ENCODE measurements around the gene ZWILCH.
A peak's percentile ranks its signal among the peaks of the same experiment; 100 is the strongest.
"Not testable (repeated sequence)": the region's sequence is repeated elsewhere in the genome, so short reads cannot be mapped to it uniquely, and the experiment has no call there.

ZWILCH gene

DNA sequence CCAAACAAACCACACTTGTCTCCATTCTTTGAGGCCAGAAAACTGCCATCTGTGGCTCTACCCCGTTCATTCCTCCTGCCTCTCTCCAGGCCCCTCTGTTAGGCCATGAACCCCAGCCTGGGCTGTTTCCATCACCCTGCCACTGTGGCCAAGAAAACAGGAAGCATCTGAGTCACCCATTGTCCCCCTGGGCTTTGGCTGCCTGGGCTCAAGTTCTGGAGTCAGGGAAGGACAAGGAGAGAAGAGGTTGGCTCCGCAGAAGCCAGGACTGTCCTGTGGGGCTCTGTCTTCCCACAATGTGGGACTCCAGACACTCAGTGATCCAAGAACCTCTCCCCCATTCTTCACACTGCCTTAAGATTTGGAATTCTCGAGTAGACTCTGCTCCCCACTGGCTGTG lies 75.5 kb downstream of the ZWILCH start:
- no peaks in the 10 kb centered on the region for H3K79me2 ChIP-seq (ENCODE audit: control insufficient read depth, insufficient read depth, low read length, unreplicated experiment)
- H3K27me3 ChIP-seq (ENCODE audit: insufficient read depth, low read length) = no peaks in the 10 kb centered on the region
- no peak overlapping the region for H3K4me3 ChIP-seq (ENCODE audit: low read depth, low read length)
- peak overlapping the region; percentile 8; the same call in 1 of the 2 replicates for H3K27ac ChIP-seq (ENCODE audit: low read depth, low read length)
- H2AFZ ChIP-seq (ENCODE audit: low read length, unreplicated experiment) = peak overlapping the region; percentile 36
- no peaks in the 10 kb centered on the region for H3K36me3 ChIP-seq (ENCODE audit: insufficient read depth, low read length)
- peaks cover 29% of the 10 kb centered on the region for H3K4me1 ChIP-seq (ENCODE audit: control insufficient read depth, insufficient read depth, low read length, unreplicated experiment)

DNA sequence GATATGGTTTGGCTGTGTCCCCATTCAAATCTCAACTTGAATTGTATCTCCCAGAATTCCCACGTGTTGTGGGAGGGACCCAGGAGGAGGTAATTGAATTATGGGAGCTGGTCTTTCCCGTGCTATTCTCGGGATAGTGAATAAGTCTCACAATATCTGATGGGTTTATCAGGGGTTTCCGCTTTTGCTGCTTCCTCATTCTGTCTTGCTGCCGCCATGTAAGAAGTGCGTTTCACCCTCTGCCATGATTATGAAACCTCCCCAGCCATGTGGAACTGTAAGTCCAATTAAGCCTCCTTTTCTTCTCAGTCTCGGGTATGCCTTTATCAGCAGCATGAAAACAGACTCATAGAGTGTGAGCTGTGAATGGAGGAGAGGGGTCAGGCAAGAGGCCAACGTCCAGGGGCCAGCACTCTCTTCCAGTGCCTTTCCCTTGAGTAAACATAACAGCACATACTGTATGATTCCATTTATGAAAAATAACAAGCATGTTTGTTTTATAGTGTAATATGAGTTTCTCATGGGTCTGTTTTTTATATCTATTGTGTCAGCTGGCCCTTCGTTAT lies 76.9 kb downstream of the ZWILCH start:
- Histone ChIP-seq H3K4me3 (ENCODE audit: low read depth, low read length) (no peak overlapping the region), H3K27me3 (ENCODE audit: insufficient read depth, low read length) (no peaks in the 10 kb centered on the region), H3K4me1 (ENCODE audit: control insufficient read depth, insufficient read depth, low read length, unreplicated experiment) (peaks cover 29% of the 10 kb centered on the region), H3K27ac (ENCODE audit: low read depth, low read length) (no peak overlapping the region), H2AFZ (ENCODE audit: low read length, unreplicated experiment) (no peak overlapping the region), H3K36me3 (ENCODE audit: insufficient read depth, low read length) (no peaks in the 10 kb centered on the region), H3K79me2 (ENCODE audit: control insufficient read depth, insufficient read depth, low read length, unreplicated experiment) (no peaks in the 10 kb centered on the region)

DNA sequence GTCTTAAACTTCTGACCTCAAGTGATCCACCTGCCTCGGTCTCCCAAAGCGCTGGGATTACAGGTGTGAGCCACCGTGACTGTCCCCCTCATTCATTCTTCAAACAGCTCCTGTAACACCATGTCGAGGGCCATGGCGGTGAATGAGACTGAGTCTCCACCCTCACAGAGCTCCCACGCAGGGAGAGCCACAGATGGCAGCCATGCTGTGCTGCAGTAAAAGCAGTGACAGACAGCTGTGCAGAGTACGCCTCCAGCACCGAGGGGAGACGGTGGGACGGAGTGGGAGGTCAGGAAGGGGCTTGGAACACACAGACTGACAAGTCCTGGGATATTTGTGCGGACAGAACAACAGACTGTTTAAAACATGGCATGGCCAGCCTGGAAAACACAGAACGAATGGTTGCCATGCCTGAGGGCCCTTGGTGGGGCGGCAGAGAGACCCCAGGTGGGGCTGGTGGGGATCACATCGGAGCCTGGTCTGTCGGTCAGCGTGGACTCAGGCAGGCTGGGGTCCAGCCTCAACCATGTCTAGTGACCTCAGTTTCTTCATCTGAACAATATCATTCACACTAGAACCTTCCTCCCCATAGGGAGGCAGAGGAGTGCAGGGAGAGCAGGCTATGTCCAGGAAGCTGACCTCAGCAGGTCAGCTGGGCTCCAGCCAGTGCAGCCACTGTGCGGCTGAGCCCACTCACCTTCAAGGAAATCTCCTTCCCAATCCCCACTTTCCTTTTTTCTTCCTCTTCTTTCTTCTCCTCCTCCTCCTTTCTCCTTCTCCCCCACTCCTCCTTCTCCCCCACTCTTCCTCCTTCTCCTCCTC lies 81.2 kb downstream of the ZWILCH start:
- Histone ChIP-seq H3K4me3 (ENCODE audit: low read depth, low read length) (no peak overlapping the region), H3K36me3 (ENCODE audit: insufficient read depth, low read length) (no peaks in the 10 kb centered on the region), H3K79me2 (ENCODE audit: control insufficient read depth, insufficient read depth, low read length, unreplicated experiment) (no peaks in the 10 kb centered on the region), H2AFZ (ENCODE audit: low read length, unreplicated experiment) (no peak overlapping the region), H3K27me3 (ENCODE audit: insufficient read depth, low read length) (peaks cover 3% of the 10 kb centered on the region; the same call in 1 of the 2 replicates), H3K27ac (ENCODE audit: low read depth, low read length) (no peak overlapping the region), H3K4me1 (ENCODE audit: control insufficient read depth, insufficient read depth, low read length, unreplicated experiment) (peaks cover 4% of the 10 kb centered on the region)

DNA sequence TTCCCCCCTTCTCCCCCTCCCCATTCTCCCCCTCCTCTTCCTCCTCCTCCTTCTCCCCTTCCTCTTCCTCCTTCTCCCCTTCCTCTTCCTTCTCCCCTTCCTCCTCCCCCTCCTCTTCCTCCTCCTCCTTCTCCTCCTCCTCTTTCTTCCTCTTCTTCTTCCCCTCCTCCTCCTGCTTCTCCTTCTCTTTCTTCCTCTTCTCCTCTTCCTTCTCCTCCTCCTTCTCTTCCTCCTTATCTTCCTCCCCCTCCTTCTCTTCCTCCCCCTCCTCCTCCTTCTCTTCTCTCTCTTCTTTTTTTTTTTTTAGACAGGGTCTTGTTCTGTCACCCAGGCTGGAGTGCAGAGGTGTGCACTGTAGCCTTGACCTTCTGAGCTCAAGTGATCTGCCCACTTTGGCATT lies 81.9 kb downstream of the ZWILCH start:
- no peak overlapping the region for H2AFZ ChIP-seq (ENCODE audit: low read length, unreplicated experiment)
- H3K27me3 ChIP-seq (ENCODE audit: insufficient read depth, low read length) = peaks cover 3% of the 10 kb centered on the region; the same call in 1 of the 2 replicates
- no peaks in the 10 kb centered on the region for H3K79me2 ChIP-seq (ENCODE audit: control insufficient read depth, insufficient read depth, low read length, unreplicated experiment)
- H3K4me1 ChIP-seq (ENCODE audit: control insufficient read depth, insufficient read depth, low read length, unreplicated experiment) = peaks cover 2% of the 10 kb centered on the region
- H3K4me3 ChIP-seq (ENCODE audit: low read depth, low read length) = no peak overlapping the region
- no peak overlapping the region for H3K27ac ChIP-seq (ENCODE audit: low read depth, low read length)
- no peaks in the 10 kb centered on the region for H3K36me3 ChIP-seq (ENCODE audit: insufficient read depth, low read length)

DNA sequence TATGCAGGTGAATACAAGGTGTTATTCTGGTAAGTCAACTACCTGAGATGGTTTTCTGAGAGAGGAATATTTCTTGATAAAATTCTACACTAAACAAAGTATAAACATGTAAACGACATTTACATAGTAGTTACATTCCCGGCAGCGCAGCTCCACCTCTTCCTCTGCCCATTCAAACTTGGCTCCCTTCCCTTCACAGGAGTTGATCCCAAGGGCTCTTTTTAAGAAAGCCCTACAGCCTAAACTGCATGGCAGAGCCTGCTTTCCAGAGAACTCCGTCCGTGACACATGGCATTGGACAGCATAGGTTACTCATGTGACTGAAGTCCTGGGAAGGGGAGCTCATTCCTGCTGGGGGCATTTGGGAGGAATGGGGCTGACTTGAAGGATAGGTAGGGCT lies 82.6 kb downstream of the ZWILCH start:
- Histone ChIP-seq H3K79me2 (ENCODE audit: control insufficient read depth, insufficient read depth, low read length, unreplicated experiment) (no peaks in the 10 kb centered on the region), H3K4me1 (ENCODE audit: control insufficient read depth, insufficient read depth, low read length, unreplicated experiment) (no peaks in the 10 kb centered on the region), H2AFZ (ENCODE audit: low read length, unreplicated experiment) (no peak overlapping the region), H3K27me3 (ENCODE audit: insufficient read depth, low read length) (peaks cover 3% of the 10 kb centered on the region; the same call in 1 of the 2 replicates), H3K27ac (ENCODE audit: low read depth, low read length) (no peak overlapping the region), H3K36me3 (ENCODE audit: insufficient read depth, low read length) (no peaks in the 10 kb centered on the region), H3K4me3 (ENCODE audit: low read depth, low read length) (no peak overlapping the region)

DNA sequence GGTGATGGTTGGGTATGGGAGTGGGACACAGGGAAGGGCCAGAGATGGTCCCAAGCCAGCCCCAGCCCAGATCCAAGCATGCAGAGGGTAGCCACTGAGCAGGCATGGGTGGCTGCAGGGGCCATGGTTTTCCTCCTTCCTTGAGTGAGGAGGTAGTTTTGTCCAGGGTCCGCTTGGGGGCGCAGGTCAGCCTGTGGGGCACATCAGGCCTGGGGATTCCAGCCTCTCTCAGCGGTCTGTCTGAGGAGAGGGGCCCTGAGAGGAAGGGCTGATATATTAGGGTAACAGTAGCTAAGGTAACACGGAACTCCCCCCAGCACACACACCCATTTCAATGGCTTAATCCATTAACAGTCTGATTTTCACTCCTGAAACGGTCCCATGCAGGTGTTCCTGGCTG lies 83.4 kb downstream of the ZWILCH start:
- Histone ChIP-seq H3K4me1 (ENCODE audit: control insufficient read depth, insufficient read depth, low read length, unreplicated experiment) (no peaks in the 10 kb centered on the region), H3K27me3 (ENCODE audit: insufficient read depth, low read length) (peaks cover 3% of the 10 kb centered on the region; the same call in 1 of the 2 replicates), H3K79me2 (ENCODE audit: control insufficient read depth, insufficient read depth, low read length, unreplicated experiment) (no peaks in the 10 kb centered on the region), H3K36me3 (ENCODE audit: insufficient read depth, low read length) (no peaks in the 10 kb centered on the region), H3K4me3 (ENCODE audit: low read depth, low read length) (no peak overlapping the region), H2AFZ (ENCODE audit: low read length, unreplicated experiment) (no peak overlapping the region), H3K27ac (ENCODE audit: low read depth, low read length) (no peak overlapping the region)

DNA sequence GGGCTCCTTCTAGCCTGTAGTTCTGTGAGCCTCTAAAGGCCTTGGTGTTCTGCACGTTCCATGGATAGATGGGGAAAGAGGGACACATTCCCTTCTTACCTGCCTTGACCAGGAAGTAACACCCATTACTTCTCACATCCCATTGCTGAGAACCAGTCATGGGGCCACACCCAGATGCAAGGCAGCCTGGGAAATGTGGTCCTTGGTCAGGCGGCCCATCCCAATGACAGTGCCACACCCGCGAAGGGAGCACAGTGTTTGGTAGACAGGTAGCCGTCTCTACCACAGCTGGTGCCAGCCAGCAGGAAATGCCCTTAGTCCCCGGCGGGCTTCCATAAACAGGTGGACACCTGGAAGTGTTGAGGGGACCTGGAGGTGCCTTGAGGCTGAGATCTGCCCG lies 83.8 kb downstream of the ZWILCH start:
- Histone ChIP-seq H3K79me2 (ENCODE audit: control insufficient read depth, insufficient read depth, low read length, unreplicated experiment) (no peaks in the 10 kb centered on the region), H3K4me1 (ENCODE audit: control insufficient read depth, insufficient read depth, low read length, unreplicated experiment) (no peaks in the 10 kb centered on the region), H3K36me3 (ENCODE audit: insufficient read depth, low read length) (no peaks in the 10 kb centered on the region), H3K27me3 (ENCODE audit: insufficient read depth, low read length) (peaks cover 3% of the 10 kb centered on the region; the same call in 1 of the 2 replicates), H3K4me3 (ENCODE audit: low read depth, low read length) (no peak overlapping the region), H3K27ac (ENCODE audit: low read depth, low read length) (no peak overlapping the region), H2AFZ (ENCODE audit: low read length, unreplicated experiment) (no peak overlapping the region)

DNA sequence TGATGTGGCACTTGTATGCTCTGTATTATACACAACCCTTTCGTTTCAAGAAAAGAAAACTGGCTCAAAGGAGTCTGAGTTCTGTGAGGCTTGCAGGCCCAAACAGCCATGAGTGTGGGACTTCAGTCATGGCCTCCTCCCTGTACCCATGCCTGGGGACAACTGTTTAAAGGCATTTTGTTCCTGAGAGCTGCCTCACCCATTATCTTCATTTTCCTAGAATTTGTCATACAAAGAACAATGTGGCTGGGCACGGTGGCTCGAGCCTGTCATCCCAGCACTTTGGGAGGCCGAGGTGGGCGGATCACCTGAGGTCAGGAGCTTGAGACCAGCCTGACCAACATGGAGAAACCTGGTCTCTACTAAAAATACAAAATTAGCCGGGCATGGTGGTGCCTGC lies 84.3 kb downstream of the ZWILCH start:
- H3K4me3 ChIP-seq (ENCODE audit: low read depth, low read length); H2AFZ ChIP-seq (ENCODE audit: low read length, unreplicated experiment); H3K36me3 ChIP-seq (ENCODE audit: insufficient read depth, low read length); H3K4me1 ChIP-seq (ENCODE audit: control insufficient read depth, insufficient read depth, low read length, unreplicated experiment); H3K27ac ChIP-seq (ENCODE audit: low read depth, low read length); H3K27me3 ChIP-seq (ENCODE audit: insufficient read depth, low read length); H3K79me2 ChIP-seq (ENCODE audit: control insufficient read depth, insufficient read depth, low read length, unreplicated experiment): not testable (repeated sequence)

DNA sequence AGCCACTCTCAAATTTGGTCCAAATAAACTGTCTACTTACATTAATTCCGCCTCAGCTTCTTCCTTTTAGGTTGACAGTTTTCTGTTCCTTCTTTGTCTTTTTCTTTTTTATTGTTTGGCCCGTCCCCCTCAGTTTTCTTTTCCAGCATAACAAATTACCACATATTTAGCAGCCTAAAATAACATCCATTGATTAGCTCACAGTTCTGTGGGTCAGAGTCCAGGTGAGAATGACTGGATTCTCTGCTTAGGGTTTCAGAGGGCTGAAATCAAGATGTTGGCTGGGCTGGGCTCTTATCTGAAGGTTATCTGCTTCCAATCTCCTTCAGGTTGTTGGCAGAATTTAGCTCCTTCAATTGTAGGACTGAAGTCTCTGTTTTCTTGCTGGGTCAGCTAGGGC lies 85.3 kb downstream of the ZWILCH start:
- Histone ChIP-seq H3K79me2 (ENCODE audit: control insufficient read depth, insufficient read depth, low read length, unreplicated experiment) (no peaks in the 10 kb centered on the region), H2AFZ (ENCODE audit: low read length, unreplicated experiment) (no peak overlapping the region), H3K27ac (ENCODE audit: low read depth, low read length) (no peak overlapping the region), H3K27me3 (ENCODE audit: insufficient read depth, low read length) (peaks cover 3% of the 10 kb centered on the region; the same call in 1 of the 2 replicates), H3K4me1 (ENCODE audit: control insufficient read depth, insufficient read depth, low read length, unreplicated experiment) (no peaks in the 10 kb centered on the region), H3K4me3 (ENCODE audit: low read depth, low read length) (no peak overlapping the region), H3K36me3 (ENCODE audit: insufficient read depth, low read length) (no peaks in the 10 kb centered on the region)

DNA sequence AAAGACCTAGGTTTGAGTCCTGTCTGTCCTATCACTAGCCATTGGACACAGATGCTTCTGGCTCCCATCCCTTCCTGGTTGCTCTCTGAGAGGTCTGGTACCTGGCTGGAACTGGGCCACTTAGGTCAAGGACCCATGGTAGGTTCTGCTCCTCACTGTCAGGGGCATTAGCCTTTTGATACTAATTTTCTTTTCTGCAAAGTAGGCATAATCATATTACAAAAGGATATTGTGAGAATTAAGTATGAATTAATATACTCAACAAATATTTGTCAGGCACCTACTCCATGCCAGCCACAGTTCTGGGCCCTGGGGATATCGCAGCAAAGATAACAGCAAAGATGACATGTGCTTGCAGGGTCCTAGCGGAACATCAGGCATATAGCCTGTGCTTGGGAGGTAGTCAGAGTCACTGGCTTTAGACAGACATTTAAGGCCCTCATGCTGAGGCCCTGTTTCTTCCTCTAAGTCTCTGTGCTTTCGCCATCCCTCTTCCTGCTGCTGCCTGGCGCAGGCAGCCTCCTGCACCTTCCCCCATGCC lies 86.3 kb downstream of the ZWILCH start:
- Histone ChIP-seq H3K36me3 (ENCODE audit: insufficient read depth, low read length) (no peaks in the 10 kb centered on the region), H3K4me3 (ENCODE audit: low read depth, low read length) (no peak overlapping the region), H3K27me3 (ENCODE audit: insufficient read depth, low read length) (peaks cover 3% of the 10 kb centered on the region; the same call in 1 of the 2 replicates), H2AFZ (ENCODE audit: low read length, unreplicated experiment) (no peak overlapping the region), H3K79me2 (ENCODE audit: control insufficient read depth, insufficient read depth, low read length, unreplicated experiment) (no peaks in the 10 kb centered on the region), H3K27ac (ENCODE audit: low read depth, low read length) (no peak overlapping the region), H3K4me1 (ENCODE audit: control insufficient read depth, insufficient read depth, low read length, unreplicated experiment) (peaks cover 5% of the 10 kb centered on the region)
